PC-9 (cell line): ENCODE data around the gene SGMS1.

ENCODE experiments used
- CTCF ChIP-seq: fragments of 200-600 bp; sonication (generic); conservative IDR thresholded peaks from 2 replicates; pipeline ENCODE4 v1.6.1; 2017; ENCODE audit warnings: mixed run types, antibody characterized with exemption, mild to moderate bottlenecking, moderate library complexity
- EZH2 ChIP-seq: fragments of 200-600 bp; sonication (generic); IDR thresholded peaks from 2 replicates; pipeline ENCODE4 v1.8.0; 2017; ENCODE audit warnings: antibody characterized with exemption, low read depth

DNA sequence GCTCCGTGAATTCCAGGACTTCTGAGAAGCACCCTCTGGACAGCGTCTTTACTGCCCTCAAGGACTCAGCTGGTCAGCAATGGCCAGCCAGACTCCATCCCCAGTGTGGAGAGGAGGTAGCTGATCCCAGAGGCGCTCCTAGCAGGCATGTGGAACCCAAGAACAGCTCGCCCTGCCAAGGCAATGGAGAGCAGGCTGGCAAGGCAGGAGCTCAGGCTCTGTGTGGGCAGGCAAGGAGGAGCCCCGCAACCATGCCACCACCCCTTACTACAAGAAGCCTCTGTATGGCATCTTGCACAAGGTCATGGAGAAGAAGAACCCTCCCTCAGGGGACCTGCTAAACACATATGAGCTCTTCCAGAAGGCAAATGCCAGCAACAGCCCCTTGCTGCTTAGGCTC, 34.4 kb upstream of the SGMS1 start:
- TF ChIP-seq CTCF, result no peak
- TF ChIP-seq EZH2, result no peak
